ENCODE data around the gene IL1R1. TPM values are rescaled to one million over a fixed set of nuclear protein-coding genes. Genes with fewer than 3 reads are reported as not detected.

The IL1R1 gene
- polyA plus RNA-seq, 5 donors, result 82.9 to 144 (median 115) TPM

GRCh38 chr2:102197389-102198137 lies 55.0 kb downstream of the IL1R1 start:
- DNase-seq, result no peak

- DNase-seq, result no peak
These were observed 58.0 kb downstream of the IL1R1 start for GRCh38 chr2:102200539-102200938.

GRCh38 chr2:102204638-102205037 lies 62.1 kb downstream of the IL1R1 start:
- no peak for DNase-seq

GRCh38 chr2:102206666-102207341 lies 64.3 kb downstream of the IL1R1 start:
- no peak for DNase-seq

- no peak for DNase-seq
These were observed 66.2 kb downstream of the IL1R1 start for GRCh38 chr2:102208774-102209173.

- DNase-seq, result no peak
These were observed 66.9 kb downstream of the IL1R1 start for GRCh38 chr2:102209474-102209873.

GRCh38 chr2:102217032-102217431 lies 74.5 kb downstream of the IL1R1 start:
- no peak for DNase-seq

- DNase-seq, result no peak
These were observed 82.5 kb downstream of the IL1R1 start for GRCh38 chr2:102224824-102225739.

GRCh38 chr2:102226171-102226570 lies 83.6 kb downstream of the IL1R1 start:
- DNase-seq, result no peak

GRCh38 chr2:102226612-102227391 lies 84.3 kb downstream of the IL1R1 start:
- DNase-seq, result peak; percentile 29 to 39

- no peak for DNase-seq
These were observed 86.7 kb downstream of the IL1R1 start for GRCh38 chr2:102229141-102229769.

Other genes starting within 250 kb of the IL1R1 start
- under 1 TPM; 0.24 to 0.90 (median 0.69) TPM for gene IL1R2, start 150.8 kb upstream of the IL1R1 start, polyA plus RNA-seq (ENCODE audit: insufficient read depth in 1 of 5, insufficient read length in 5 of 5, low replicate concordance in 1 of 5)
- 1 to 10 TPM in 4 of 5 donors, under 1 TPM in 1; 0.96 to 1.8 (median 1.3) TPM for gene IL1RL2, start 44.3 kb downstream of the IL1R1 start, polyA plus RNA-seq (ENCODE audit: insufficient read depth in 1 of 5, insufficient read length in 5 of 5, low replicate concordance in 1 of 5)
- under 1 TPM; 0.14 to 0.28 (median 0.23) TPM for gene IL1RL1, start 168.8 kb downstream of the IL1R1 start, polyA plus RNA-seq (ENCODE audit: insufficient read depth in 1 of 5, insufficient read length in 5 of 5, low replicate concordance in 1 of 5)
- gene IL18R1, start 213.1 kb downstream of the IL1R1 start, polyA plus RNA-seq (ENCODE audit: insufficient read depth in 1 of 5, insufficient read length in 5 of 5, low replicate concordance in 1 of 5), result 1 to 10 TPM; 2.2 to 5.6 (median 4.0) TPM

Data from right lung (tissue), 5 donors.